Measurements from ENCODE around the gene SEMA4B.
A peak's percentile ranks its signal among the peaks of the same experiment; 100 is the strongest.

The SEMA4B gene

GRCh38 chr15:90231028-90232017, 30.2 kb downstream of the SEMA4B start:
- Histone ChIP-seq H3K27ac (ENCODE audit: low read depth, low read length) (no peak overlapping the region), H3K4me1 (ENCODE audit: control insufficient read depth, insufficient read depth, low read length, unreplicated experiment) (peaks cover 5% of the 10 kb centered on the region), H2AFZ (ENCODE audit: low read length, unreplicated experiment) (no peak overlapping the region), H3K4me3 (ENCODE audit: low read depth, low read length) (no peak overlapping the region), H3K27me3 (ENCODE audit: insufficient read depth, low read length) (no peaks in the 10 kb centered on the region), H3K79me2 (ENCODE audit: control insufficient read depth, insufficient read depth, low read length, unreplicated experiment) (peaks cover 16% of the 10 kb centered on the region), H3K36me3 (ENCODE audit: insufficient read depth, low read length) (peaks cover 3% of the 10 kb centered on the region; the same call in 1 of the 2 replicates)

- Histone ChIP-seq H2AFZ (ENCODE audit: low read length, unreplicated experiment) (no peak overlapping the region), H3K4me3 (ENCODE audit: low read depth, low read length) (peak overlapping the region; percentile 77; the same call in 1 of the 2 replicates), H3K27me3 (ENCODE audit: insufficient read depth, low read length) (no peaks in the 10 kb centered on the region), H3K79me2 (ENCODE audit: control insufficient read depth, insufficient read depth, low read length, unreplicated experiment) (peaks cover 16% of the 10 kb centered on the region), H3K4me1 (ENCODE audit: control insufficient read depth, insufficient read depth, low read length, unreplicated experiment) (peaks cover 5% of the 10 kb centered on the region), H3K36me3 (ENCODE audit: insufficient read depth, low read length) (peaks cover 3% of the 10 kb centered on the region; the same call in 1 of the 2 replicates), H3K27ac (ENCODE audit: low read depth, low read length) (no peak overlapping the region)
These were observed 31.1 kb downstream of the SEMA4B start for GRCh38 chr15:90232196-90232595.

GRCh38 chr15:90232941-90233386, 31.8 kb downstream of the SEMA4B start:
- Histone ChIP-seq H3K27ac (ENCODE audit: low read depth, low read length) (peak overlapping the region; percentile 68; the same call in 1 of the 2 replicates), H3K27me3 (ENCODE audit: insufficient read depth, low read length) (no peaks in the 10 kb centered on the region), H3K36me3 (ENCODE audit: insufficient read depth, low read length) (peaks cover 3% of the 10 kb centered on the region; the same call in 1 of the 2 replicates), H3K79me2 (ENCODE audit: control insufficient read depth, insufficient read depth, low read length, unreplicated experiment) (peaks cover 16% of the 10 kb centered on the region), H2AFZ (ENCODE audit: low read length, unreplicated experiment) (peak overlapping the region; percentile 26), H3K4me1 (ENCODE audit: control insufficient read depth, insufficient read depth, low read length, unreplicated experiment) (peaks cover 5% of the 10 kb centered on the region), H3K4me3 (ENCODE audit: low read depth, low read length) (peak overlapping the region; percentile 77)

- Histone ChIP-seq H3K4me1 (ENCODE audit: control insufficient read depth, insufficient read depth, low read length, unreplicated experiment) (peaks cover 5% of the 10 kb centered on the region), H3K27me3 (ENCODE audit: insufficient read depth, low read length) (no peaks in the 10 kb centered on the region), H3K4me3 (ENCODE audit: low read depth, low read length) (peak within 1 kb of the TSS; percentile 77), H3K79me2 (ENCODE audit: control insufficient read depth, insufficient read depth, low read length, unreplicated experiment) (peaks cover 16% of the 10 kb centered on the region), H2AFZ (ENCODE audit: low read length, unreplicated experiment) (peak within 1 kb of the TSS; percentile 26), H3K27ac (ENCODE audit: low read depth, low read length) (peak within 1 kb of the TSS; percentile 68), H3K36me3 (ENCODE audit: insufficient read depth, low read length) (peaks cover 3% of the 10 kb centered on the region; the same call in 1 of the 2 replicates)
These were observed 32.4 kb downstream of the SEMA4B start, which contains the start of gene CIB1 for GRCh38 chr15:90233387-90234095. CIB1 (minus strand) TSS chr15:90233941; CDS start chr15:90233885, 56 bp downstream.

- Histone ChIP-seq H2AFZ (ENCODE audit: low read length, unreplicated experiment) (peak within 1 kb of the TSS; percentile 26), H3K27ac (ENCODE audit: low read depth, low read length) (peak within 1 kb of the TSS; percentile 68), H3K36me3 (ENCODE audit: insufficient read depth, low read length) (peaks cover 3% of the 10 kb centered on the region; the same call in 1 of the 2 replicates), H3K27me3 (ENCODE audit: insufficient read depth, low read length) (no peaks in the 10 kb centered on the region), H3K79me2 (ENCODE audit: control insufficient read depth, insufficient read depth, low read length, unreplicated experiment) (peaks cover 16% of the 10 kb centered on the region), H3K4me3 (ENCODE audit: low read depth, low read length) (peak within 1 kb of the TSS; percentile 77), H3K4me1 (ENCODE audit: control insufficient read depth, insufficient read depth, low read length, unreplicated experiment) (peaks cover 5% of the 10 kb centered on the region)
These were observed 33.2 kb downstream of the SEMA4B start, which contains the start of gene GDPGP1 for GRCh38 chr15:90234096-90234988. GDPGP1 (plus strand) TSS chr15:90234209; CDS start chr15:90240909, 6,700 bp downstream.

- H3K27ac ChIP-seq (ENCODE audit: low read depth, low read length), result no peak overlapping the region
- H3K4me3 ChIP-seq (ENCODE audit: low read depth, low read length), result no peak overlapping the region
- H2AFZ ChIP-seq (ENCODE audit: low read length, unreplicated experiment), result no peak overlapping the region
- no peaks in the 10 kb centered on the region for H3K79me2 ChIP-seq (ENCODE audit: control insufficient read depth, insufficient read depth, low read length, unreplicated experiment)
- H3K4me1 ChIP-seq (ENCODE audit: control insufficient read depth, insufficient read depth, low read length, unreplicated experiment), result no peaks in the 10 kb centered on the region
- H3K27me3 ChIP-seq (ENCODE audit: insufficient read depth, low read length), result no peaks in the 10 kb centered on the region
- H3K36me3 ChIP-seq (ENCODE audit: insufficient read depth, low read length), result no peaks in the 10 kb centered on the region
These were observed 38.2 kb downstream of the SEMA4B start for GRCh38 chr15:90239371-90239770.

- no peaks in the 10 kb centered on the region for H3K4me1 ChIP-seq (ENCODE audit: control insufficient read depth, insufficient read depth, low read length, unreplicated experiment)
- H3K79me2 ChIP-seq (ENCODE audit: control insufficient read depth, insufficient read depth, low read length, unreplicated experiment), result no peaks in the 10 kb centered on the region
- no peaks in the 10 kb centered on the region for H3K36me3 ChIP-seq (ENCODE audit: insufficient read depth, low read length)
- no peak overlapping the region for H2AFZ ChIP-seq (ENCODE audit: low read length, unreplicated experiment)
- H3K4me3 ChIP-seq (ENCODE audit: low read depth, low read length), result no peak overlapping the region
- no peak overlapping the region for H3K27ac ChIP-seq (ENCODE audit: low read depth, low read length)
- H3K27me3 ChIP-seq (ENCODE audit: insufficient read depth, low read length), result no peaks in the 10 kb centered on the region
These were observed 39.7 kb downstream of the SEMA4B start for GRCh38 chr15:90240856-90241255.

GRCh38 chr15:90241343-90242192, 40.4 kb downstream of the SEMA4B start:
- Histone ChIP-seq H3K4me1 (ENCODE audit: control insufficient read depth, insufficient read depth, low read length, unreplicated experiment) (no peaks in the 10 kb centered on the region), H3K27ac (ENCODE audit: low read depth, low read length) (no peak overlapping the region), H3K4me3 (ENCODE audit: low read depth, low read length) (no peak overlapping the region), H3K27me3 (ENCODE audit: insufficient read depth, low read length) (no peaks in the 10 kb centered on the region), H3K79me2 (ENCODE audit: control insufficient read depth, insufficient read depth, low read length, unreplicated experiment) (no peaks in the 10 kb centered on the region), H2AFZ (ENCODE audit: low read length, unreplicated experiment) (no peak overlapping the region), H3K36me3 (ENCODE audit: insufficient read depth, low read length) (no peaks in the 10 kb centered on the region)

GRCh38 chr15:90243943-90244639, 43.0 kb downstream of the SEMA4B start:
- Histone ChIP-seq H3K4me1 (ENCODE audit: control insufficient read depth, insufficient read depth, low read length, unreplicated experiment) (no peaks in the 10 kb centered on the region), H3K79me2 (ENCODE audit: control insufficient read depth, insufficient read depth, low read length, unreplicated experiment) (no peaks in the 10 kb centered on the region), H2AFZ (ENCODE audit: low read length, unreplicated experiment) (no peak overlapping the region), H3K36me3 (ENCODE audit: insufficient read depth, low read length) (no peaks in the 10 kb centered on the region), H3K4me3 (ENCODE audit: low read depth, low read length) (no peak overlapping the region), H3K27ac (ENCODE audit: low read depth, low read length) (no peak overlapping the region), H3K27me3 (ENCODE audit: insufficient read depth, low read length) (no peaks in the 10 kb centered on the region)

Data from ACC112 (cell line).